ENCODE measurements around the gene CA5A.

DNA sequence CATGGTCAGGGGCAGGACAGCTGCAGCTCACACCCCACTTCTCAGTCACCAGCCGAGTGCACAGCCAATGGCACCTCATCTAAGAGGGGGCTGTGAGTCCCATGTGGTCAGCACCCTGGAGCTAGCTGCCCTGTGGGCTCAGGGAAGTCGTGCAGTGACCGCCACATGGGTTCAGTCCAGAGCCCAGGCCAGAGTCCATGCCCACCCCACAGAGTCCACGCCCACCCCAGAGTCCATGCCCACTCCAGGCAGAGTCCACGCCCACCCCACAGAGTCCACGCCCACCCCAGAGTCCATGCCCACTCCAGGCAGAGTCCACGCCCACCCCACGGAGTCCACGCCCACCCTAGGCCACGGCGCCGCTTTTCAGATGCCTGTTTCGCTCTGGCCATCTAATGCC is 91.1 kb downstream of the CA5A start:
- TF ChIP-seq, protein P1, sequence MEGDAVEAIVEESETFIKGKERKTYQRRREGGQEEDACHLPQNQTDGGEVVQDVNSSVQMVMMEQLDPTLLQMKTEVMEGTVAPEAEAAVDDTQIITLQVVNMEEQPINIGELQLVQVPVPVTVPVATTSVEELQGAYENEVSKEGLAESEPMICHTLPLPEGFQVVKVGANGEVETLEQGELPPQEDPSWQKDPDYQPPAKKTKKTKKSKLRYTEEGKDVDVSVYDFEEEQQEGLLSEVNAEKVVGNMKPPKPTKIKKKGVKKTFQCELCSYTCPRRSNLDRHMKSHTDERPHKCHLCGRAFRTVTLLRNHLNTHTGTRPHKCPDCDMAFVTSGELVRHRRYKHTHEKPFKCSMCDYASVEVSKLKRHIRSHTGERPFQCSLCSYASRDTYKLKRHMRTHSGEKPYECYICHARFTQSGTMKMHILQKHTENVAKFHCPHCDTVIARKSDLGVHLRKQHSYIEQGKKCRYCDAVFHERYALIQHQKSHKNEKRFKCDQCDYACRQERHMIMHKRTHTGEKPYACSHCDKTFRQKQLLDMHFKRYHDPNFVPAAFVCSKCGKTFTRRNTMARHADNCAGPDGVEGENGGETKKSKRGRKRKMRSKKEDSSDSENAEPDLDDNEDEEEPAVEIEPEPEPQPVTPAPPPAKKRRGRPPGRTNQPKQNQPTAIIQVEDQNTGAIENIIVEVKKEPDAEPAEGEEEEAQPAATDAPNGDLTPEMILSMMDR (IDR thresholded peaks at IDR 0.05) = no peak
- TF ChIP-seq POLR2A (IDR thresholded peaks at IDR 0.05) = no peak
- no peak for TF ChIP-seq POLR2AphosphoS5 (IDR thresholded peaks at IDR 0.05)

All from sigmoid colon (tissue), 4 donors.